OCI-LY7 (cell line): ENCODE results near the gene SEC22A. TPM values are rescaled to one million over a fixed set of nuclear protein-coding genes. Genes with fewer than 3 reads are reported as not detected.

Experiments
- BruUV-seq: library from RNA; stranded (reverse); fragments of 400-500 nt; replicated peaks from 2 replicates; lab custom pipeline; 2021; lab: Mats Ljungman, UMichigan
- CTCF ChIA-PET: fragments of 300-600 bp; sonication (Branson Sonifier 250); formaldehyde crosslinking; loops from one replicate; lab custom pipeline; 2022; ENCODE audit warnings: antibody characterized with exemption; ENCODE audit not compliant: unreplicated experiment; lab: Charles Lee
- POLR2A ChIA-PET: fragments of 300-600 bp; sonication (Branson Sonifier 250); formaldehyde crosslinking; loops from one replicate; lab custom pipeline; 2022; ENCODE audit warnings: antibody characterized with exemption; lab: Charles Lee
- DNase-seq: peaks from one replicate; pipeline ENCODE4 v3.0.0-alpha.2; 2015; ENCODE audit warnings: low spot score
- H2AFZ ChIP-seq: fragments of 200-600 bp; sonication (generic), shearing (Covaris generic); 2 replicates; pipeline ENCODE4 v1.6.1; 2014; ENCODE audit warnings: mild to moderate bottlenecking, antibody characterized with exemption, low read length, moderate library complexity
- H3K27ac ChIP-seq: fragments of 200-600 bp; sonication (generic); 2 replicates; pipeline ENCODE4 v1.5.1; 2014; ENCODE audit warnings: mixed run types, low read depth, mild to moderate bottlenecking, moderate library complexity, low read length, inconsistent platforms; ENCODE audit not compliant: poor library complexity, severe bottlenecking
- H3K36me3 ChIP-seq: fragments of 200-600 bp; sonication (generic); 2 replicates; pipeline ENCODE4 v1.6.1; 2014; ENCODE audit warnings: mild to moderate bottlenecking, antibody characterized with exemption, low read length, moderate library complexity, mixed read lengths; ENCODE audit not compliant: insufficient read depth
- H3K4me1 ChIP-seq: fragments of 200-600 bp; sonication (generic); 2 replicates; pipeline ENCODE4 v1.5.1; 2014; ENCODE audit warnings: mild to moderate bottlenecking, low read length; ENCODE audit not compliant: insufficient read depth, poor library complexity, severe bottlenecking
- H3K4me2 ChIP-seq: fragments of 200-600 bp; sonication (generic); 2 replicates; pipeline ENCODE4 v1.6.1; 2014; ENCODE audit warnings: mild to moderate bottlenecking, low read length
- H3K4me3 ChIP-seq: fragments of 200-600 bp; sonication (generic); 2 replicates; pipeline ENCODE4 v1.5.1; 2014; ENCODE audit warnings: mild to moderate bottlenecking, low read depth, low read length; ENCODE audit not compliant: poor library complexity, severe bottlenecking
- H3K79me2 ChIP-seq: fragments of 200-600 bp; sonication (generic); 2 replicates; pipeline ENCODE4 v1.6.1; 2016; ENCODE audit warnings: low read depth, mild to moderate bottlenecking, low read length, moderate library complexity, mixed read lengths; ENCODE audit not compliant: insufficient read depth
- H3K9me2 ChIP-seq: fragments of 200-600 bp; sonication (generic); 2 replicates; pipeline ENCODE4 v1.6.1; 2016; ENCODE audit warnings: mild to moderate bottlenecking, low read length, mixed read lengths; ENCODE audit not compliant: insufficient read depth
- H3K9me3 ChIP-seq: fragments of 200-600 bp; sonication (generic); 2 replicates; pipeline ENCODE4 v1.6.1; 2014; ENCODE audit warnings: mild to moderate bottlenecking, mixed run types, low read length, mixed read lengths
- H4K20me1 ChIP-seq: fragments of 200-600 bp; sonication (generic); 2 replicates; pipeline ENCODE4 v1.6.1; 2014; ENCODE audit warnings: mild to moderate bottlenecking, antibody characterized with exemption, low read length, moderate library complexity, mixed read lengths; ENCODE audit not compliant: insufficient read depth
- EZH2phosphoT487 ChIP-seq: fragments of 200-600 bp; sonication (generic); IDR thresholded peaks from 2 replicates; pipeline ENCODE4 v1.6.1; 2018; ENCODE audit warnings: low read depth, borderline replicate concordance, mild to moderate bottlenecking, mixed run types, antibody characterized with exemption, low read length, moderate library complexity, mixed read lengths
- intact Hi-C: fragments of 100-400 bp; cut with micrococcal nuclease; formaldehyde crosslinking; loops from one replicate; pipeline ENCODE4 v1.10.0; 2022; ENCODE audit not compliant: unreplicated experiment
- total RNA-seq, 2 experiments: library from RNA; depleted of rRNA in 1 of 2; stranded (reverse); fragments of >200 nt in 1 of 2; shearing (Covaris generic) in 1 of 2; gene quantifications; 2 replicates each; pipeline ENCODE4 v1.2.3, GENCODE V29; 2014 to 2022
- TF ChIP-seq, protein P1 (sequence below): fragments of 200-600 bp; sonication (generic); conservative IDR thresholded peaks from 2 replicates; pipeline ENCODE4 v1.5.1; 2014; ENCODE audit warnings: mild to moderate bottlenecking, antibody characterized with exemption, low read length, moderate library complexity, mixed read lengths

Gene SEC22A
- total RNA-seq, 2 experiments from 2014 or later, result 22.0 to 24.5 TPM

DNA sequence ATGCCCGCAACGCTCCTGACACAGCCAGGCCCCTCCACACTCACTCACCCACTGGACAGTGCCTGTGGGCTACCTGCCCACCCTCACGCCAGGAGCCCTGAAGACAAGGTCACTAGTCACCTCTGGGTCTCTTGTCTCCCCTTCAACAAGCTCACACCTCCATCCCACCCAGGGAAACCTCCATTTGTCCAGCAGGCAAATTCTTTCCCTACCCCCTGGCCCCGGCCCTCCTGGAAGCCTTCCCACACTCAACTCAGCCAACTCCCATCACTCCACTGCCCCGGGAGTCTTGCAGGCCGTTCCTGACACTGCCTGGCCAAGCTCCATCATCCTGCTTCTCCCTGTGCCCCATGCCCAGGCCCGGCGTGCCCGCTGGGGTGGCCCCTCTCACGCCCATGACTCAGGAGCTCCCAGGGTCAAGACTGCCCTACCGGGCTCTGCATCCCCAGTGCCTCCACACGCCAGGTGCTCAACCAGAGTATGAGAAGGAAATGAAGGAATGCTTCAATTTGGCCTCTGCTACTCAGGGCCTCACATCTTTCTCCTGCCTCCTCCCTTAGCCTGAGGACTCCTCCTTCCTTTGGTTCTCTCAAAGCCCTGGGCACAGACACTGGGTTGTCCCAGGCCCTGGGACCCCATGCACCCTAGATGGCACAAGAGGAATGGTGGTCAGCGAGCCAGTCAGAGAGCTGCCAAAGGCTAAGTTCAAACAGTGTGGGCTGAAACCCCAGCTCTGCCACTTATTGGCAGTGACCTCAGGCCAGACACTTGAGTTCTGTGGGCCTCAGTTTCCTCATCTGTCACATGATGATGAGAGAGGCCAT, 88.6 kb downstream of the SEC22A start:
- TF ChIP-seq EZH2phosphoT487, result no peak
- TF ChIP-seq, protein P1, sequence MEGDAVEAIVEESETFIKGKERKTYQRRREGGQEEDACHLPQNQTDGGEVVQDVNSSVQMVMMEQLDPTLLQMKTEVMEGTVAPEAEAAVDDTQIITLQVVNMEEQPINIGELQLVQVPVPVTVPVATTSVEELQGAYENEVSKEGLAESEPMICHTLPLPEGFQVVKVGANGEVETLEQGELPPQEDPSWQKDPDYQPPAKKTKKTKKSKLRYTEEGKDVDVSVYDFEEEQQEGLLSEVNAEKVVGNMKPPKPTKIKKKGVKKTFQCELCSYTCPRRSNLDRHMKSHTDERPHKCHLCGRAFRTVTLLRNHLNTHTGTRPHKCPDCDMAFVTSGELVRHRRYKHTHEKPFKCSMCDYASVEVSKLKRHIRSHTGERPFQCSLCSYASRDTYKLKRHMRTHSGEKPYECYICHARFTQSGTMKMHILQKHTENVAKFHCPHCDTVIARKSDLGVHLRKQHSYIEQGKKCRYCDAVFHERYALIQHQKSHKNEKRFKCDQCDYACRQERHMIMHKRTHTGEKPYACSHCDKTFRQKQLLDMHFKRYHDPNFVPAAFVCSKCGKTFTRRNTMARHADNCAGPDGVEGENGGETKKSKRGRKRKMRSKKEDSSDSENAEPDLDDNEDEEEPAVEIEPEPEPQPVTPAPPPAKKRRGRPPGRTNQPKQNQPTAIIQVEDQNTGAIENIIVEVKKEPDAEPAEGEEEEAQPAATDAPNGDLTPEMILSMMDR, result no peak
- no TSS peak for BruUV-seq
- Histone ChIP-seq H3K27ac (no peak overlapping the region), H3K4me1 (no peaks in the 10 kb centered on the region), H3K79me2 (no peaks in the 10 kb centered on the region), H2AFZ (no peak overlapping the region), H3K9me3 (no peaks in the 10 kb centered on the region), H3K4me2 (no peak overlapping the region), H3K4me3 (no peak overlapping the region), H4K20me1 (no peaks in the 10 kb centered on the region), H3K36me3 (no peaks in the 10 kb centered on the region), H3K9me2 (no peaks in the 10 kb centered on the region)
- intact Hi-C loops, result no loop called here
- DNase-seq, result no peak
- ChIA-PET POLR2A (no interaction called here), CTCF (no interaction called here)

DNA sequence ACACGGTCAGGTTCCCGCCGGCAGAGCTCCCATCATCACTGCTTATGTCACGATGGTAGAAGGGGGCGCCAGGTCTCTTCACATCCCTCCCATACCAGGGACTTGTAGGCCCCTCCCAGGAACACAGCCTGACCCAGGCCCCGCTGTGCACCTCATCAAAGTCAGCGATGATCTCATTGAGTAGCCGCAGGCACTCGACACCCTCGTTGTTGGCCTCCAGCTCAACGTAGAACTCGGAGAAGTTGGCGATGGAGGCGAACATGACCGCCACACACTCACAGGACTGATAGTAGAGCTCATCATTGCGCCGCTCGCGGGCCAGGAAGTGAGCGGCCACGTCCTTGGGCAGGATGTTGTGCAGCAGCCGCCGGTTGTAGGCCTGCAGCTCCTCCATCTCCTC, 89.2 kb downstream of the SEC22A start:
- H3K27ac ChIP-seq, result no peak overlapping the region
- no peak overlapping the region for H3K4me2 ChIP-seq
- H3K9me3 ChIP-seq, result no peaks in the 10 kb centered on the region
- intact Hi-C loops, result no loop called here
- no peaks in the 10 kb centered on the region for H3K79me2 ChIP-seq
- no peaks in the 10 kb centered on the region for H3K36me3 ChIP-seq
- H3K9me2 ChIP-seq, result no peaks in the 10 kb centered on the region
- ChIA-PET CTCF (no interaction called here), POLR2A (no interaction called here)
- TF ChIP-seq, protein P1, result no peak
- no peak for TF ChIP-seq EZH2phosphoT487
- DNase-seq, result no peak
- H3K4me1 ChIP-seq, result no peaks in the 10 kb centered on the region
- H3K4me3 ChIP-seq, result no peak overlapping the region
- H2AFZ ChIP-seq, result no peak overlapping the region
- BruUV-seq, result no TSS peak
- H4K20me1 ChIP-seq, result no peaks in the 10 kb centered on the region

DNA sequence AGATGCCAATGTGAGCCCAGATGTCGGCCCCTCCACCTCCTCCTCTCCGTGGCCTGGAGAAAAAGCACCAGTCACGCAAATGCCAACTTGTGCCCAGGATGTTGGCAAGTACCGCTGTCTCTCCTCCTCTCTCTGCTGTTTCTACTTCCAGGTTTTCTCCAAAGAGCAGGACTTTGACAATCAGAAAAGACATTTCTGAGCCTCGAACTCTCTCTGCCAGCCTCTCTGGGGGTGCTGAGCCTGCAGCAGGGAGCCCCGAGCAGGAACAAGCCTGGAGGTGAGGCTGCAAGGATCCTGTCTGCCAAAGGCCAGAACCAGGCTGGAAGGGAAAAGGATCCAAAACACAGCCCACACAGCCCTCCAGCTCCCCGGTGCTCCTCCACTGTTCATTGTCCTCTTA, 89.7 kb downstream of the SEC22A start:
- no peaks in the 10 kb centered on the region for H4K20me1 ChIP-seq
- H2AFZ ChIP-seq, result no peak overlapping the region
- no peaks in the 10 kb centered on the region for H3K9me2 ChIP-seq
- TF ChIP-seq, protein P1, result no peak
- TF ChIP-seq EZH2phosphoT487, result no peak
- H3K4me1 ChIP-seq, result no peaks in the 10 kb centered on the region
- H3K79me2 ChIP-seq, result no peaks in the 10 kb centered on the region
- no peaks in the 10 kb centered on the region for H3K36me3 ChIP-seq
- POLR2A ChIA-PET, result no interaction called here
- DNase-seq, result no peak
- H3K27ac ChIP-seq, result no peak overlapping the region
- H3K9me3 ChIP-seq, result no peaks in the 10 kb centered on the region
- H3K4me3 ChIP-seq, result no peak overlapping the region
- intact Hi-C loops, result no loop called here
- H3K4me2 ChIP-seq, result no peak overlapping the region
- no TSS peak for BruUV-seq
- CTCF ChIA-PET, result no interaction called here
